ENCODE measurements around the gene HDAC7.

Gene HDAC7

DNA sequence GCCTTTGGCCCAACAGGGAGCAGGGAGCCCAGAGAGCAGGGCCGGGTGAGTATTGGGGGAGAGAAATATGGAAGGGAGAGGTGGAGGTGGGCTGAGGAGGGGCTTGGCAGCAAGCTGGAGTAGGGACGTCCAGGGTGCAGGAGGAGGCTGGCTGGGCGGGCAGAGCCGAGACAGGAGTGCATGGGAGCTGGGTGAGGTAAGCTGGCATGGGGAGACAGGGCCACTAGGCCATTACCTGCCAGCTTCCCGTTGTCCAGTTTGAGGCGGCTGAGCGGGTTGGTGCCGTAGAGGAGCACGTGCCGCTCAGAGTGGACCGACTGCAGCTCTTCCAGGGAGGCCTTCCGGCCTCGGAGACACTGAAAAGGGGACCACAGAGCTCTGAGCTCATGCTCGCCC lies 28.4 kb downstream of the HDAC7 start:
- no peak for DNase-seq

DNA sequence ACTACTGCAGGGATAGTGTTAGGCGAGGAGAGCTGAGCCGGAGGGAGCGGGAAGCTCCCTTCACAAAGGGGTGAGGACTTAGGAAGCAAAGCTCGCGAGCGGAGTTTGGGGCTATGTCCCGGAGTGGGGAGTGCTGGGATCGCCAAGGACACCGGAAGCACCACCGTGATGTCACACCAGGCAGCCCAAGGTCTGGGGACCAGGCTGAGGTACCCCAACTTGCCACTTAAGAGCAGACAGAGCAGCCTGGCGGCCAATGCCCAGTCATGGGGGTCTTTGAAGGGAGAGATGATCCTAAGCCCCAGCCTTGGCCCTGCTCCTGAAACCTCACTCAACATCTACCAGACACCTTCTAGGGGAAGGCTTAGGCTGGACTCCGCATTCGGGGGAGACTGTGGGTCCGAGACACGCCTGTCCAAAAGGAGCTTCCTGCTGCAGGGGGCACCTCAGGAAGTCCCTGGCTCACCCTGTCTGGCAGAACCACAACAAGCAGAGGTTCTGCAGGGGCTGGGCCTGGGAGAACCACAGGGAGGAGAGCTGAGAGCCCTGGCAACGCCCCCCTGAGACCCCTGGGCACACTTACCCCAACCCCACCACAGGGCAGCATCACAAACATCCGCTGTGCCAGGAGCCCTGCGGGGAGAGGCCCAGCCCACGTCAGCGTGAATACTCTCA lies 28.9 kb downstream of the HDAC7 start:
- DNase-seq: no peak

DNA sequence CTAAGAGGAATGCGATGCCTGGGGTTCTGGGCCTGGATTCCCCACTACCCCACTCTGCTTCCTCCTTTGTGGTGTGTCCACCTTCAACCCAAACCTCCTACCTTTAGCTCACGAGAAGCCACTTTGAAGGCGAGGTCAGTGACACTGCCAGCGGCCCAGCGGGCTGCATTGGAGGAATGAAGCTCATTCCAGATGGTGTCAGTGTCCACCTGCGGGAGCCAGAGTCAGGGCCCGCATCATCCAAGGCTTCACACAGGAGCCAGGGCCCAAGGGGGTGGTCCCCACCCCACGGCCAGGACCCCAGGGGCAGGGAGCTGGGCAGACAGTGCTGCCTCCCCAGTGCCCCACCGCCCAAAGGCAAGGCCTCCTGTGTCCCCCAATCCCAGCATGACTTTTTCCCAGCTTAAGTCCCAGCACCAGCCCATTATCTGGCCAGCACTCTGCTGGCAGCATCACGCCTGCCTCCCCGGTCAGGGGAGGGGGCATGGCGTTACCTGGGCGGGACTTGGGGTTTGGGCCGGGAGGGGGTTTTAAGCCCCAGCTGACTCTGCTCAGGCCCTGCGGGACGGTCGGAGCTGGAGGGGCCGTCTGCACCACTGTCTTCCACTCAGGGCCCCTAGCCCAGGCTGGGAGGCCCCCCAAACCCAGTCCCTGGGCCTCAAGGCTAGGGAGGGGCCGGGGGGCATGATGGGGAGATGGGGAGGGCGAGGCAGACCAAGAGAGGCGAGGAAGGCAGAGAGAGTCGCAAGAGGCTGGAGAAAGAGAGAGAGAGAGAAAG lies 29.8 kb downstream of the HDAC7 start:
- DNase-seq: no peak

DNA sequence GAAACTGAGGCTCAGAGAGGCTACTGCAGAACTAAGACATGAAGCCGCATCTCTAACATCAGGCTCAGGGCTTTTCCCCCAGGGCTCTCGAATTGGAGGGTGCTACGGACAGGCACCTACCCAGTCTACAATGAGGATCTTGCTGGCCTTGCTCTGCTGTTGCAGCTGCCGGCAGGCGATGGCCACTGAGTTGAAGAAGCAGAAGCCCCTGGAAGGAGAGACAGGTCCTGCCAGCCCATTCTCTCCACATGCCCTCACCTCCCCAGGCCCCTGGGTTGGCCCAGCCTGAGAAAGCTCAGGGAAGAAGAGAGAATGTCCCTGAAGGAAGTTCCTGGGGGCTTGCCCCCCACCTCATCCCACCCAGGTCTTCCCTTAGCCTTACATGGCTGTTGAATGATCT lies 30.6 kb downstream of the HDAC7 start:
- no peak for DNase-seq

DNA sequence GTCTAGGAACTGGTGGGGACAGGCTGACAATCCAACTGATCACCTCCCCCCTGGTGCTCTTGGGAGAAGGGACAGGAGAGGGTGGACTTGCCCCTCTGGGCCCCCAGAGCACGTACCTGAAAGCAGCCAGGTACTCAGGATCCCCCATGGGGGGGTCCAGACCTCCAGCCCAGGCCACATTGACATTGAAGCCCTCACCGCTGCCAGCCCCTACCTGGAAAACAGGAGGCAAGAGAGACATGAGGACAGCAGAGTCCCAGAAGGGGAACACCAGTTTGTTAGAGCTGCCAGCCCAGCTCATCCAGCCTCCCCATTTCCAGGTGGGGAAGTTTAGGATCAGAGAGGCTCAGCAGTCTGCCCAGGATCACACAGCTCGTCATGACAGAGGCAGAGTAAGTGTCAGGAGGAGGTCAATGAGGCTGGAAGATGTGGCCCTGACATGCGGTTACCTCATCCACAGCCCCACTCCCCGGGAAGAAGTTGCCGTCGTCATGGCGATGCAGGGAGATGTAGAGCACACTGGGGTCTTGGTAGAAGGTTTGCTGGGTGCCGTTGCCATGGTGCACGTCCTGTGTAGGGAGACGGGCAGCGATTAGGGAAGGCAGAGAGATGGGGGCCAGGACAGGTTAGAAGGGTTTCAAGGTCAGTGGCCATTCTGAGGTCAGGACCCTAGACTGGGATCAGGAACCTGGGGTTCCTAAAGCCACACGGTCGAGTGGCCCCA lies 31.9 kb downstream of the HDAC7 start:
- no peak for DNase-seq

DNA sequence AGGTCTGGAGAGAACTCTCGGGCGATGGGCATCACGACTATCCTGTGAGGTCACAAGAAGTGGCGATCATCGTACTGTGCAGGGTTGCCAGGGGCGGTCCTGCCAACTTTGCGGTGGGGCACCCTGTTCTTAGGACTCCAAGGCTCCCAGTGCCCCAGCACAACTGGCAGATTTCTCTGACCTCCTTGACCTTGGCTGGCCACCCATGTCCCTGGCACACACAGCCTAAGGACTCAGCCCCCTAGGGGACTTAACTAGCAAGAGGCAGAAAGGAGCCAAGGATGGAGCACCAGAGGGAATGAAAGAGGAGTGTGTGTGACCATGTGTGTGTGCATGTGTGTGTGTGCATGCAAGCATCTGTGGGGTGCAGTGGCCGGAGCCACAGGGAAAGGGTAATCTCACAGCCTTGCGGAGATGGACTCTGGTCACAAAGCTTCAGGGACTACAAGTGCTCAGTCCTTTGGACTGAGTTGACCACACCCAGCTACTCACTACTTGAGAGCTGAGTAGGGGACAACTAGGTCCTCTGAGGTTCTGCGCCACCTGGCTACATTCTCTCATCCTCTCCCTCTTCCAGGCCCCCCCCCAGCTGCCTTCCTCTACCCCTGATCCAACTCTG lies 32.9 kb downstream of the HDAC7 start:
- DNase-seq: no peak

DNA sequence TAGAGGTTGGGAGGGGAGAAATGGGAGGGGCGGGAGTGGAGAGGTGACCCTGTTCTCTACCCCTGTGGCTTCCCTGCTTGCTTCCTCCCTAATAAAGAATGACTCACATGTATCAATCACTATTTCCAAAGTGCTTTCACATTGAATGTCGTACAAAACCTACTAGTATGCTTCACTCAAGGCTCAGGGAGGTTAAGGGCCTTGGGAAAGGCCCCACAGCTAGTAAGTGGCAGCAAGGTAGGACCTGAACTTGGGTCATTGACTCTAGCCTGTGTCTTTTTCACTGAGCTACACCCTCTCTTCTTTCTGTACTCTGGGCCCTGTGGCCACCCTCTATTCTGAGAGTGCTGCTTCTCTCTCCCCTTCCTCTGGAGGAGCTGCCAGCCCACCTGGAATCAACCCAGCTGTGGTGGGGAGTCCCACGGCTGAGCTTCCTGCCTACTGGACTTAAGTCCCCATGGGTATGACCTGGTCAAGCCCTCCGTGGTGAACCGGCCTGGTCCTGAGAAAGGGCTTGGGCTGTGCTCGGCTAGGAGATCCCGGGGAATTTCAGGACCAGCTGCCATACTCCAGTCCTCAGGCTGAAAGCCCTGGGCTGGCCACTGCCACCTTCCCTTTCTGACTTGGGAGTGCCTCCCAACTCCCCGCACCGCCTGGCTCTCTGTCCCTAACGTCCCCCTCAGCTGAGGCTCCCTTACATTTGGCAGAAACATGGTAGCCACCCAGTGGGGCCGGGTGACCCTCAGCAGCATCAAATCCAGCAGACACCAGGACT lies 33.6 kb downstream of the HDAC7 start:
- no peak for DNase-seq

DNA sequence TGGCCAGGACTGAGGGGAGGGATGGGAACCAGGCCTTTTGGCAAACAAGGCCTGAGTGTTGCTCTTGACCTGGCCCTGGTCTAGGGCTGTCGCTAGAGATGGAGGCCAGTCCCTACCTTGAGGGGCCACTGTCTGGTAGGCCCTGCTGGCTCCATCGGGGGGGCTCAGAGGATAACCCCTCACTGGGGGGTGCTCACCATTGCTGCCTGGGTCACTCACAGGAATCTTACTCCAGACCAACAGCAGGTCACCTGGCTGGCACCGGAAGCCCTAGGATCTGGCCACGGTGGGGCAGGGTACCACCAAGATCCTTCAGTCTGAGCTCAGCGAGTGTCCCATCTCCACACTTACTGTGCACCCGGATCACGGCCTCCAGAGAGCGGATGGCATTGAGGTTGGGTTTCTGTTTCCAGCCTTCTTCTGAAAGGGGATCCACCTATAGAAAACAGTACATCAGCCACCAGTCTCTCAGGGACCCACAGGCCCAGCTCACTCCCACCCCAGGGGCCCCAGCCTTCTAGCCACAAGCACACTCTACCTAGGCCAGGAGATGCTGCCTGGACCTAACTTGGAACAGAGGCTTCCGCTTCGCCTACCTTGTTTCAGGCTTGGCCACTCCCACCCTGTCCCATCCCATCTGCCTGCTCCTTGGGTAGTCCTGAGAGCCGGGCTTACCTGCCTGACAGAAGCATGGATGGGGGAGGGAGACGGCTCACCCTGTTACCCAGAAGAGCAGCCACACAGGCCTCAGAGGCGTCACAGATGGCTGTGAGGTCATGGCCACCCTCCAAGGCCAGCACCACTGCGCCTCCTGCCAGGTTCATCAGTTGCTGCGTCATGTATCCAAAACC lies 34.4 kb downstream of the HDAC7 start:
- no peak for DNase-seq

DNA sequence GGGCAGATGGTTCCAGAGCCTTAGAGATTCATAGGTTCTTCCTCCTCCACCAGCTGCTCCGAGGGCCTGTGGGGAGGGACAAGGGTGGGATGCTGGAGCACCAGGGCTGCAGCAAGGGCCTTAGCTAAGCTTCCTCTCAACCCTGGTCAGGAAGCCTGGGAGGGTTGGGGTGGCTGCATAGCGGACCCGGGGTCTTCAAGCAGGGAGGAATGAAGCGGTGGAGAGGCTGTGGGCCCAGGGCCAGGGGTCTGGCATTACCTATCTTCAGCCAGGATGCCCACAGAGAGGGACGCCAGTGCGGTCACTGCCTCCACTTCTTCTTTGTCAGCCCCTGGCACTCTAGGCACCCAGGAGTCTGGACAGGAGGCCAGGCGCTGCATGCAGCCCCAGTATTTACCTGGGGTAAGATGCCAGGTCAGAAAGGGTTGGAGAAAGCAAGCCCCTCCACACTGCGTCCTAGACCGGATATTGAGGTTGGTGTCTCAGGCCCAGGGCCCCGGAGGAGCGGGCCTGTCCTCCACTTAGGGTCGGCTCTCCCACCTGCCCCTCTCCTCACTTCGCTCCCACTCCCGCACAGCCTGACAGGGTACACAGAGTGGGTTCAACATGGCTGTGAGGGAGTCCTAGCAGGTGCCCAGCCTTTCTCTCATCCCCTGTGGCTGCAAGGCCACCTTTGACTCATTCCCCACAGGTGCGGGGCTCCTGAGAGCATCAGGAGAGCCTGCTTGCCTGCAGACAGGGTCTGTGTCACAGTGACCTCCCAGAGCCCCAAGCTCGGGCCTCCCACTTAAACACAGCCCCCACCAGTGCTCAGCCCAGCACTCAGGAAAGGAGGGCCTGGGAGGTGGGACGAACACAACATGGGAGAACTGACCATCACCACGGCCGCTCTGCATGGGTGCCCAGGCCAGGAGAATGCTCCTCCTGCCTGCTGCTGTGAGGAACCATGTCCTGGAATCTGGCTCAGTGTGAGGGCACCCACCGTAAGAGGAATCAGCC lies 35.6 kb downstream of the HDAC7 start:
- no peak for DNase-seq

DNA sequence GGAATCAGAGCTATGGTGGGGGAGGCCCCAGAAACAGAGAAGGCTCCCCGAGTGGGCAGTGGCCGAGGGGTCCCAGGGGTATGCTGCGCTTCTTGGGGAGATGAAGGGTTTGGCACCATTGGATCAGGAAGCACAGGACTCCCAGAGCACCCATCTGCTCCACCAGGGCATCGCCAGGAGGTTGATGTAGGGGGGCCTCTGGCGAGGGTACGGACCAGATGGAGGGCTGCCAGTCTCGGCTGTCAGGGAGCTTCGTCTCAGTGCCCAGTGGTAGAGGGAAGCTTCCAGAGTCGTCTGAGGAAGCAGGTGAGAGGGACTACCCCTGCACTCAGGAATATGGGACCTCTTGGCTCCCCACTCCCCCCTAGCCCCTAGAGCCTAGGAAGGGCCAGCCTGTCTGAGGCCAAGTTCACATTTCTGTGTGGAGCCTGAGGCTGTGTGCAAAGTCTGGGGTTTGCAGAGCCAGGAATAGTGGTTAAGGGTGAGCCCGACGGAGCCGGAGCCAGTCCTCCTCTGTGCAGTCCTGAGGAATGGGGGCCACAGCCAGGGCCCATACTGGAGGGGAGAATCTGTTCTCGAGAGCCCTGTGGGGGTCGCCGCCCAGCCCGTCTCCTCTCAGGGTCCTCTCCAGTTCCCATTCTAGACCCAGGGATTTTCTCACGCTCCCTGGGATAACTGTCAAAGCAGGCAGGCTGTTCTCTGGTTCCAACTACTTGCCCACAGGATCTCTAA lies 36.5 kb downstream of the HDAC7 start:
- DNase-seq: no peak

DNA sequence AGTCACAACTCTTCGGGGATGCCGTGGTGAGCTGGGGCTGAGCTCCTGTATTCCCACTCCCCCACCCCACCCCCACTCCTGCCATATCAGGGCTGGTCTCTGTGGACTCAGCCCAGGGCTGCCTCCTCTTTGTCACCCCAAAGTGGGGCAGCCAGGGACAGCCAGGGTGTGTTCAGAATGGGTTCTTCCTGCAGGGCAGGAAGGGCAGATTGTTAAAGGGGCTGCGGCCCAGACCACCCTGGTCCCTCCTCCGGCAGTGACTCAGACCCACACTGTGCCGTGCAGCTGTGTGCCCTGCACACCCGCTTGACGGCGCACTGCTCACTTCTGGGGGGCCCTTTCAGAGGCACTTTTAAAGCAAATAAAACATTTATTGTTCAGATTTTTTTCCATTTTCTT lies 37.3 kb downstream of the HDAC7 start:
- no peak for DNase-seq

DNA sequence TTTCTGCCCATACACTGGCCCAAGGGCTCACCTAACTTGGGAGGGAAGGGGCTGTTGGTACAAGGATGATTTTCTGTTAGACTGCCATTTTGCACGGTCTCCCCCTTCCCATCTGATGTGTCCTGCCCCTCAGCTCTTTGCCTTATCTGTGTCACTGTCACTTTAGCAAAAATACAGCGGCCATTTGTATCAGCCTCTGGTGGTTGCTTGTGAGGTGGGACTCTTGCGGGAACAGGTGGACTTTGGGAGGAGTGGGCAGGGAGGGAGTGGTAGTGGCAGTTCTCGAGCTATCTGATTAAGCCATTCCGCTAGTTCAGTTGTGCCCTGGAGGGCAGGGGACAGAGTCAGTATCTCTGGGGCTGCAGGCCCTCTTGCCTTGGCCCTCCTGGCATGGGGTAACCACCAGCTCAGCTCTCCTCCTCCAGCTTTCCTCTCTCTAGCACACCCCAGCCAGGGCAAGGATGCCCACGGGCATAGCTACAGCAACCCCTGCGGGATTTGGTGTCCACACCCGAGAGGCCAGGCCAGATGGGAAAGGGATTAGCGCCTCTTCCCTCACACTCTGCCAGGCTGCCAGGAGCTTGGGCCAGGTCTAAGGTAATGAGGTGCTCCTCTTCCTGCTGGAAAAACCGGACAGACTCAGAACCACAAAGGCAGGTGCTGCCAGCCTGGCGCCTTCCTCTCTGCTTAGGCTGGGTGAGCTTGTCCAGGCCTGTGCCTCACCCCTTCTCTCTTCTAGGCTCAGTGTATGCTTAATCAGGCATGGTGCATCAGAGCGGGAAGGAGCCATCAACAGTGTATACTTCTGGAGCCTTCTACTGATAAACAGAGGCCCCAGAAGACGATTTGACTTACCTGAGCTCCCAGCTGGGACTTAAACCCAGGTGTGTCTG lies 38.0 kb downstream of the HDAC7 start:
- DNase-seq: no peak

DNA sequence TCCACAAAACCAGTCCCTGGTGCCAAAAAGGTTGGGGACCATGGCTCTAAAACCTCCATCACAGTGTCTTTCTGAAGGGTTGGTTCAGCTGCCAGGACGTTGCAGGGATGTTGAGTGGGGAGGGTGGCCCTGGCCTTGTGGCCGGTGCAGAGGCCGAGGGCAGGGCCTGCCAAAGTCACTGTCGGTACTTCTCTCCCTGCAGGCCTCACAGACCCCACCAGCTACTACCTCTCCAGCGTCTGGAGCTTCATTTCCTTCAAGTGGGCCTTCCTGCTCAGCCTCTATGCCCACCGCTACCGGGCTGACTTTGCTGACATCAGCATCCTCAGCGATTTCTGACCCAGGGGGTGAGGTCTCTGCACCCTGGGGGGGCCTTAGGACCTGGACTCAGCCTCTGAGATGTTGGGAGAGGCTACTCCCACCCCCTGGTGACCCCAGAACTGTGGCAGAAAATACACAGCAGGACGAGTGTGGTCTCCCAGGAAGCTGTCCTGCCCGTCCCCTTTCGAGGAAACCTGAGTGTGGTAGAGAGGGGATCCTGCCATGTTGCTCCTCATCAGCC lies 39.7 kb downstream of the HDAC7 start:
- no peak for DNase-seq

DNA sequence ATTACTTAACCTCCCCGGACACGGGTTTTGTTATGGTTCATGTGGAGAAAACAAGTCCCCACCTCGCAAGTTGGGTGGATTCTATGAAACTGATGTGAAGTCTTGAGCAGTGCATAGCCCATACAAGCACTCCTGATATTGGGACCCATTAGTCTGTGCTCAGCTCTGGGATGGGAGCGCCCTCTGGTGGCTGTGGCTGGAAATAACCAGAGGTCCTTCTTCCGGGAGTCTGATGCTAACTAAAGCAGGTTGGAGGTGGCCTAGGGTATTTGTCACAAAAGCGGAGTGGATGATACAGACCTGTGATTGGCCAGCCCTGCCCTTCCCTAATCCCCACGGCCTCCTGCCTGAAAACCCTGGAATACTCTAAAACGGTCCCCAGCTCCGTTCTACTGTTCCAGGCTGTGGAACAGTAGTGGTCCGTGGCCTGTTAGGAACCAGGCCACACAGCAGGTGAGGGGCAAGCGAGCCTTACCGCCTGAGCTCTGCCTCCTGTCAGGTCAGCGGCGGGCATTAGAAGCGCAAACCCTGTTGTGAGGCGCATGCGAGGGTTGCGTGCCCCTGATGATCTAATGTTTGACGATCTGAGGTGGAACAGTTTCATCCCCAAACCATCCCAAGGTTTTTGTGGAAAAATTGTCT lies 40.3 kb downstream of the HDAC7 start:
- DNase-seq: peak; percentile 90

DNA sequence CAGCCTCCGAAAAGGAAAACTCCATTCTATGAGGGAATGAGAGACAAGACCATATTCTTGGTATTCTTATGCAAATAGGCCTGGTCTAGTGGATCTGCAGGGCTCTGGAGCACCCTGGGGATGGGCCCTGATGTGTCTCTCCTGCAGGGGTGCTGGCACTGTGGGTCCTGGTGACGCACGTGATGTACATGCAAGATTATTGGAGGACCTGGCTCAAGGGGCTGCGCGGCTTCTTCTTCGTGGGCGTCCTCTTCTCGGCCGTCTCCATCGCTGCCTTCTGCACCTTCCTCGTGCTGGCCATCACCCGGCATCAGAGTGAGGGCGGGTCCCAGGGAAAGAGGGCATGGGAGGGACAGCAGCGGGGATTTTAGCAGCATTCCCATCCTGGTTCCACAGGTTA lies 40.8 kb downstream of the HDAC7 start:
- no peak for DNase-seq

DNA sequence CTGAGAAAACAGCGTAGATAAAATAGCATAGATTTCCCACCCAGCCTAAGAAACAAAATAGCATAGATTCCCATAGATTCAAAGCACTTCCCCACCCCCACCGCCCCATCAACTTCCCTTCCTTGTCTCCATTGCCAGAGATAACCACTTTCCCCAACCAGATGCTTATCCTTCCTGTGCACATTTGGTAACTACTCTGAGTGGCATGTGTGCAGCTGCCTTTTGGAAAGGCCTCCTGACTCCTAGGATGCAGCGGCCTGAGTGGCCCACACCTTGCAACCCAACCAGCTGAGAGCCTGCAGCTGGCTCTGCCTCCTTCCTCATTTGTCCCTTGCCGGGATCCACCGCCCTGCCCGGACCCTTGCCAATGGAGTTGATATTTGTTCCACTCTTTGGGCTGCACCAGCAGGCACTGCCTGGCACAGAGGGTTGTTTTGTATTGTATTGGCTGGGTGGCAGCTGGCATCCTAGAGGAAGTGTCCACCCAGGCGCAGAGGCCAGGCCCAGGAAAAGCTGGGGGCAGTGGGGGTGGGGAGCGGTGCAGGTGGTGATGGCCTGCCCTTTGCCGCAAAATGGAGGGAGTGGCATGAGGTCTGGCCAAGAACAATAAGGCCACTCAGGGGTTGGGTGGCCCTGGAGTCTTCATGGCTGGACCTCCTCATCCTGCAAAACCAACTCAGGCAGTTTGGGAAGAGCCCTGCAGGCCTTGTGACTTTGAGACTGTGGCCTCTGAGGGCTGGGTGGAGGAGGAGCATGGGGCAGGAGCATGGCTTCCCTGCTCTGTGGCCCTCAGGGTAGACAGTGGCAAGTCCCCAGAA lies 41.8 kb downstream of the HDAC7 start:
- DNase-seq: no peak

DNA sequence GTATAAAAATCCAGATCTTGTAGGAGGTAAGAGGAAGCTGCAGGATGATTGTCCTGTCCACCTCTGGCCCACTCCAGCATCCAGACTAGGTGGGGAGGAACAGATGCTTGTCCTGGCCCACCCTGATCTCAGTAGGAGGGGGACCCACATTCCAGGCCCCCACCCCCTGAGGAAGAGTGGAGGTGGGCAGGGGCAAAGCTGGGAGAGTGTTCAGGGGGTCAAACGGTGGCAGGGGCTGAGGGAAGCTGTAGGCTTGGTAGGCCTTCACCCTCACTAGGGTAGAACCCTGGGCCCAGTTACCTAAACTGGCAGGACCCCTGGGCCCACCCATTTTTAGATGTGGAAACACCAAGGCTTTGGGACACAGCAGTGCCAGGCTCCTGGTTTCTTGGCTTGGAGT lies 42.6 kb downstream of the HDAC7 start:
- no peak for DNase-seq

All from KG1 (cell line).